ENCODE data around the gene CREBBP.

Gene CREBBP

DNA sequence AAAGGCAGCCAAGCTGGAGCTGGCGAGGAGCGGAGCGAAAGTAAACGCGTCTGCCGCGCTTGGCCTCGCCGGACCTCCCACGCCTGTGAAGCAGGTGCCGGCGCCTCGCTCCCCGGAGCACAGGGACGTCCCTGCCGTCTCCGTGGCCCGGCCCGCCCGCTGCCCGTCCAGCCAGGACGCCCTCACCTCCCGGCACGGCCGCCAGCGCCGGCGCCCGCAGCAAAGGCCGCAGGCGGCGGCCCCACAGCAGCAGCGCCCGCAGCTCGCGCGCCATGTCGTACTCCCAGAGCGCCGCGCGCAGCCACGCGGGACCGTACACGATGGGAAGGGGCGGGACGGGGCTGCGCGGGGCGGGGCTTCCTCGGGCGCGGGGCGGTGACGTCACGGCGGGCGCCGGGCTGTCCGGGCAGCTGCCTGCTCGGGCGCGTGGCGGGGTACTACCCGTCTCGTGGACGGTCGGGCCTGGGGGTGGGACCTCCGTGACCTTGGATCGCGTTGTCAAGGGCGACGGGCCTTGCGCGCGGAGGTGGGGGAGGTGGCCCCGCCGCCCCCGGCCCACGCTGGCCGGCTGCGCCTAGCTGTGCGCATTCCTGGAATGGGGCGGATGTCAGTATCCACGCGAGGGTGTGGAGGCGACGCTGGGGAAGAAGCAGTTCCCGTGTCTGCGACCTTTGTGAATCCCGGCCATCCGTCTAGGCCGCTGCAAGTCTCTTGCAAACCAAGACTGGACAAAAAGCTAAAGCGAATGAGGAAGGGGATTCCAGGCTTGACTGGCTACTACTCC lies 163.1 kb downstream of the CREBBP start, which contains the start of gene TRAP1:
Gene TRAP1, minus strand, starts transcription at position 290 of the 784 bp plus-strand sequence. Its CDS starts 16 bp downstream, at position 274.
- TF ChIP-seq RAD21 (IDR thresholded peaks at IDR 0.05; ENCODE audit: low read depth) (no peak), EGR1 (IDR thresholded peaks at IDR 0.05) (peak; percentile 36; the same call in 1 of the 2 replicates), CREB1 (IDR thresholded peaks at IDR 0.05; ENCODE audit: low read depth) (peak; percentile 69; the same call in 1 of the 2 replicates), TEAD4 (IDR thresholded peaks at IDR 0.05) (peak; percentile 37), FOXM1 (IDR thresholded peaks at IDR 0.05; ENCODE audit: borderline replicate concordance, low read depth) (no peak), ZBTB7A (IDR thresholded peaks at IDR 0.05; ENCODE audit: low read depth) (peak; percentile 37), YY1 (IDR thresholded peaks at IDR 0.05; ENCODE audit: low read depth) (peak; percentile 87)
- TF ChIP-seq, protein P1, sequence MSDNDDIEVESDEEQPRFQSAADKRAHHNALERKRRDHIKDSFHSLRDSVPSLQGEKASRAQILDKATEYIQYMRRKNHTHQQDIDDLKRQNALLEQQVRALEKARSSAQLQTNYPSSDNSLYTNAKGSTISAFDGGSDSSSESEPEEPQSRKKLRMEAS (IDR thresholded peaks at IDR 0.05), result peak; percentile 92

DNA sequence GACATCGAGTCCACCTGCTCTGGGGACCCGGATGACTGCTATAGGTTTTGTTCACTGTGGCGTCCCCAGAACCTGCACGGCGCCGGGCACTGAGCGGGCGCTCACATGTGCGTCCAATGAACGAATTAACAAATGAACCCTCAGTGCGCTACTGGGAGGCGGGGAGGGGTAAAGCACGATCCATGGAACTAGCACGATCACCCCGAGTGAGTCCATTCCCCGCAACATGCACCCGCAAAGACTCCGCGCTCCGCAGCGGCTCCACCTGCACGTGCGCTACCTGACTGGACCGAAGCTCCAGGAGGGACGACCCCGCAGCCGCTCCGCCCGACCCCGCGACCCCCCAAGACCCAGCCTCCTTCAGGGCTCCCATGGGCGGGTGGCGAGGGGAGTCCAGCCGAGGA lies 163.7 kb downstream of the CREBBP start:
- TF ChIP-seq TAF1 (IDR thresholded peaks at IDR 0.05; ENCODE audit: low read depth), result peak; percentile 13; the same call in 1 of the 2 replicates
- TF ChIP-seq YY1 (IDR thresholded peaks at IDR 0.05; ENCODE audit: low read depth), result no peak
- no peak for TF ChIP-seq TEAD4 (IDR thresholded peaks at IDR 0.05)
- no peak for TF ChIP-seq CREB1 (IDR thresholded peaks at IDR 0.05; ENCODE audit: low read depth)
- TF ChIP-seq EP300 (IDR thresholded peaks at IDR 0.05; ENCODE audit: borderline replicate concordance), result no peak
- 0 out of 2 replicates have a peak, but pooled peaks have one; percentile 48 for TF ChIP-seq ZBTB7A (IDR thresholded peaks at IDR 0.05; ENCODE audit: low read depth)
- TF ChIP-seq, protein P1 (IDR thresholded peaks at IDR 0.05), result peak; percentile 65

DNA sequence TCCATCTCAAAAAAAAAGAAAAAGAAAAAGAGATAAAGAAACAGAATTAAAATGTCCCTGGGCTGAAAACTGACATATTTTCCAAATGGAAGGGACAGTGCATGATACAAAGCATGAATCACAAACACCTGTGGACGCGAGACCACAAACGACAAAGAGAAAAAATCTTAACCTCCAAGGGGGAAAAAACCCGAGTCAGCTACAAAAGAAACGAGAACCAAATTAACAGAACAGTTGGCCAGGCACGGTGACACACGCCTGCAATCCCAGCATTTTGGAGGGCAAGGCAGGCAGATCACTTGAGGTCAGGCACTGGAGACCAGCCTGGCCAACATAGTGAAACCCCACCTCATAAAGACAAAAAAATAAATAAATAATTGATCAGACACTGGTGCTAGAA lies 165.1 kb downstream of the CREBBP start:
- TF ChIP-seq, protein P2, sequence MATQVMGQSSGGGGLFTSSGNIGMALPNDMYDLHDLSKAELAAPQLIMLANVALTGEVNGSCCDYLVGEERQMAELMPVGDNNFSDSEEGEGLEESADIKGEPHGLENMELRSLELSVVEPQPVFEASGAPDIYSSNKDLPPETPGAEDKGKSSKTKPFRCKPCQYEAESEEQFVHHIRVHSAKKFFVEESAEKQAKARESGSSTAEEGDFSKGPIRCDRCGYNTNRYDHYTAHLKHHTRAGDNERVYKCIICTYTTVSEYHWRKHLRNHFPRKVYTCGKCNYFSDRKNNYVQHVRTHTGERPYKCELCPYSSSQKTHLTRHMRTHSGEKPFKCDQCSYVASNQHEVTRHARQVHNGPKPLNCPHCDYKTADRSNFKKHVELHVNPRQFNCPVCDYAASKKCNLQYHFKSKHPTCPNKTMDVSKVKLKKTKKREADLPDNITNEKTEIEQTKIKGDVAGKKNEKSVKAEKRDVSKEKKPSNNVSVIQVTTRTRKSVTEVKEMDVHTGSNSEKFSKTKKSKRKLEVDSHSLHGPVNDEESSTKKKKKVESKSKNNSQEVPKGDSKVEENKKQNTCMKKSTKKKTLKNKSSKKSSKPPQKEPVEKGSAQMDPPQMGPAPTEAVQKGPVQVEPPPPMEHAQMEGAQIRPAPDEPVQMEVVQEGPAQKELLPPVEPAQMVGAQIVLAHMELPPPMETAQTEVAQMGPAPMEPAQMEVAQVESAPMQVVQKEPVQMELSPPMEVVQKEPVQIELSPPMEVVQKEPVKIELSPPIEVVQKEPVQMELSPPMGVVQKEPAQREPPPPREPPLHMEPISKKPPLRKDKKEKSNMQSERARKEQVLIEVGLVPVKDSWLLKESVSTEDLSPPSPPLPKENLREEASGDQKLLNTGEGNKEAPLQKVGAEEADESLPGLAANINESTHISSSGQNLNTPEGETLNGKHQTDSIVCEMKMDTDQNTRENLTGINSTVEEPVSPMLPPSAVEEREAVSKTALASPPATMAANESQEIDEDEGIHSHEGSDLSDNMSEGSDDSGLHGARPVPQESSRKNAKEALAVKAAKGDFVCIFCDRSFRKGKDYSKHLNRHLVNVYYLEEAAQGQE (IDR thresholded peaks at IDR 0.05; ENCODE audit: low read depth), result no peak
- TF ChIP-seq ZBTB7A (IDR thresholded peaks at IDR 0.05; ENCODE audit: low read depth), result no peak
- TF ChIP-seq, protein P3, sequence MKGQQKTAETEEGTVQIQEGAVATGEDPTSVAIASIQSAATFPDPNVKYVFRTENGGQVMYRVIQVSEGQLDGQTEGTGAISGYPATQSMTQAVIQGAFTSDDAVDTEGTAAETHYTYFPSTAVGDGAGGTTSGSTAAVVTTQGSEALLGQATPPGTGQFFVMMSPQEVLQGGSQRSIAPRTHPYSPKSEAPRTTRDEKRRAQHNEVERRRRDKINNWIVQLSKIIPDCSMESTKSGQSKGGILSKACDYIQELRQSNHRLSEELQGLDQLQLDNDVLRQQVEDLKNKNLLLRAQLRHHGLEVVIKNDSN (IDR thresholded peaks at IDR 0.05), result no peak
- TF ChIP-seq EP300 (IDR thresholded peaks at IDR 0.05; ENCODE audit: borderline replicate concordance), result no peak
- no peak for TF ChIP-seq CREB1 (IDR thresholded peaks at IDR 0.05; ENCODE audit: low read depth)
- no peak for TF ChIP-seq YY1 (IDR thresholded peaks at IDR 0.05; ENCODE audit: low read depth)
- no peak for TF ChIP-seq TCF12 (IDR thresholded peaks at IDR 0.05; ENCODE audit: low read depth)
- TF ChIP-seq TAF1 (IDR thresholded peaks at IDR 0.05; ENCODE audit: low read depth), result no peak
- no peak for TF ChIP-seq CEBPB (IDR thresholded peaks at IDR 0.05)
- no peak for TF ChIP-seq TEAD4 (IDR thresholded peaks at IDR 0.05)
- TF ChIP-seq RAD21 (IDR thresholded peaks at IDR 0.05; ENCODE audit: low read depth), result no peak
- no peak for TF ChIP-seq FOXM1 (IDR thresholded peaks at IDR 0.05; ENCODE audit: borderline replicate concordance, low read depth)
- TF ChIP-seq, protein P1 (IDR thresholded peaks at IDR 0.05), result no peak

DNA sequence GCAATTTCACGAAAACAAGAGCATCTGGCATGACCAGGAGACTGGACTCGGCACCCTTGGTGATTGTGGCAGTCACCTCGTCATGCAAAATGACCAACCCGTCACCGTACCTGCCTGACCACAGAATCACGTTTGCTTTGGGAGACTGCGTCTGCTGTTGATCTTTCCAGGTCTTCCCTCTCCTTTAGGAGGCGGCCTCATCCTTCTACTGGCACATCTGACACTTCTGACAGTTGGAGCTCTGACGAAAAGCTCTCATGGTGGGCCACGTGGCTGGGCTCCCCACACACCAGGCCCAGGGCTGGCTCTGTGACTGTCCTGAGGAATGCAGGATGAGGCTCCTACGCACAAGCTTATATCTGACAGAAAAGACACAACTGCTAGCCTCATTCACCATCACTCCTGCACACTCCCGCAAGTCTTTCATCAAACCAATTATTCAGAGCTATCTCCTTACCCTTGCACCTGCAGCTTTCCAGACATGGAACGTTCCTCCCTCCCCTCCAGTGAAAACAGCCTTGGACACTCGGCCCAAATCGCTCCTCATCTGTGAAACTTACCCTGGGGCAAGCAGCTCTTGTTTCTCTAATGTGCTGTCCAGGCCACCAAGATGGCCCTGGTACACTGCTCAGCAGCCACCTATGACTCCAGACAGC lies 166.8 kb downstream of the CREBBP start:
- TF ChIP-seq CREB1 (IDR thresholded peaks at IDR 0.05; ENCODE audit: low read depth), result no peak
- TF ChIP-seq NFIC (IDR thresholded peaks at IDR 0.05), result no peak
- TF ChIP-seq TCF12 (IDR thresholded peaks at IDR 0.05; ENCODE audit: low read depth), result no peak
- TF ChIP-seq, protein P1 (IDR thresholded peaks at IDR 0.05), result no peak

DNA sequence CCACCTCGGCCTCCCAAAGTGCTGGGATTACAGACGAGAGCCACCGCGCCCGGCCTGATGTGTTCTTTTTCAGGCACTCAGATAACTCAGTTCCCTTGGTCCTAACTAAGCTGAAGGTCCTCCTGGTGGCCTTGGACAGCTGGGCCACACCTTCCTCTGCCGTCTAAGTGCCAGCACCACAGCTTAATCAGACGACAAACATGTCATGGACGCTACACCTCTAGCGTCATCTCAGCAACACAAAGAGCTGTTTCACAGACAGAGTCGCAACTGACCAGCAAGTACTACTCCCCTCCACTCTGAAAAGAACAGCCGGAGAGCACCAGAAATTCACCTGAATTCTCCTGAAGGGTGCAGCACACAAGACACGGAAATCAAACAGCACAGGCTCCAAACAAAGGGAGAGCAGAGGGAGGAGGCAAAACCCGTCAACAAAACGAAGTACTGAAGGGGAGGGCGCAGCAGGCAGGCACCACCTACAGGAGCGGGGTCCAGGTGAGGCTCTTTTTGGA lies 167.6 kb downstream of the CREBBP start:
- TF ChIP-seq TAF1 (IDR thresholded peaks at IDR 0.05; ENCODE audit: low read depth), result no peak
- no peak for TF ChIP-seq TEAD4 (IDR thresholded peaks at IDR 0.05)
- TF ChIP-seq EGR1 (IDR thresholded peaks at IDR 0.05), result no peak
- TF ChIP-seq TCF12 (IDR thresholded peaks at IDR 0.05; ENCODE audit: low read depth), result no peak

DNA sequence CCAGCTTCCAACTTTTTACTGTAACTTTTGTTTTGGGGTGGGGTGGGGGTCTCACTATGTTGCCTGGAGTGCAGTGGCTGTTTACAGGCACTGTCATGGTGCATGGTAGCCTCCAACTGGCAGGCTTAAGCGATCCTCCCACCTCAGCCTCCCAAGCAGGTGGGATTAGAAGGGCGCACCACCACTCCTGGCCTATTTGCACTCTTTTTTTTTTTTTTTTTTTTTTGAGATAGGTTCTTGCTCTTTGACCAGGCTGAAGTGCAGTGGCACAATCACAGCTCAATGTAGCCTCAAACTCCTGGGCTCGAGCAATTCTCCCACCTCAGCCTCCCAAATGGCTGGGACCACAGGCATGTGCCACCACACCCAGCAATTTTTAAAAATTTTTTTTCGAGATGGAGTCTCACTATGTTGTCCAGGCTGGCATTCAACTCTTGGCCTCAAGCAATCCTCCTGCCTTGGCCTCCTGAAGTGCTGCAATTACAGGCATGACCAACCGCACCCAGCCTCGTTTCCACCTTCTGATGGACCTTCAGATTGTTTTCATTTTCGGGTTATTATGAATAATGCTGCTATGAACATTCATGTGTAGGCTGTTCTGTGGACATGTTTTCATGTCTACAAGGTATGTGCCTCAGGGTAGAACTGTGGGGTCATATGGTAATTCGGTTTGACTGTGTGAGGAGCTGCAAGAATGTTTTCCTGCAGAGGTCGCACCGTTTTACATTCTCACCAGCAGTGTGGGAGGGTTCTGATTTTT lies 174.1 kb downstream of the CREBBP start:
- TF ChIP-seq FOXM1 (IDR thresholded peaks at IDR 0.05; ENCODE audit: borderline replicate concordance, low read depth) (no peak), RAD21 (IDR thresholded peaks at IDR 0.05; ENCODE audit: low read depth) (no peak), TCF12 (IDR thresholded peaks at IDR 0.05; ENCODE audit: low read depth) (no peak), CEBPB (IDR thresholded peaks at IDR 0.05) (no peak), EP300 (IDR thresholded peaks at IDR 0.05; ENCODE audit: borderline replicate concordance) (no peak)

DNA sequence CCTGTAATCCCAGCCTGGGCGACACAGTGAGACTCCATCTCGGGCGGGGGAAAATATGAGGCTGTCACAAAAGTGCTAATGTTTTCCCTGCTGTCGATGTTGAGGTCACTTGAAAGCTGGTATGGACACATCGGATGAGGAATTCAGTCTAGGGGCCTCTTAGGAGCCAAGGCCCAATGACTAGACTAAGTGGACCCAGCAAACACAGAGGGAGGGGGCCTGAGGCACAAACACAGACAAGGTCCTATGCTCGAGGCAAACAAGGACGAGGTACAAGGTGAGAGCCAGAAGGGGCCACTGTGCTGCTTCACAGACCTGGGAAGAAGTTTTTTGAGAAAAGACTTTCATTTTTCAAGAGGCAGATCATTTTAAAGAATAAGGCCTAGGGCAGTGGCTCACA lies 178.4 kb downstream of the CREBBP start:
- TF ChIP-seq, protein P2 (IDR thresholded peaks at IDR 0.05; ENCODE audit: low read depth), result no peak
- TF ChIP-seq TAF1 (IDR thresholded peaks at IDR 0.05; ENCODE audit: low read depth), result no peak

All from Ishikawa (cell line).